IMR-90 (cell line): ENCODE results near the gene POTEG. TPM values are rescaled to one million over a fixed set of nuclear protein-coding genes. Genes with fewer than 3 reads are reported as not detected.
"Not testable (repeated sequence)": the region's sequence is repeated elsewhere in the genome, so short reads cannot be mapped to it uniquely, and the experiment has no call there.

Source experiments
- ATAC-seq: fragments of 200-7000 bp; cut with Tn5 transposase; 2 replicates; pipeline ENCODE4 v1.9.1; 2020; ENCODE audit warnings: low read depth, mild to moderate bottlenecking, moderate library complexity
- BruUV-seq: library from RNA; stranded (reverse); fragments of 400-500 nt; replicated peaks from 2 replicates; lab custom pipeline; 2021; lab: Mats Ljungman, UMichigan
- CTCF ChIA-PET: fragments of 300-600 bp; formaldehyde crosslinking; extraction: SDS; loops from one replicate; lab custom pipeline; 2021; ENCODE audit warnings: antibody characterized with exemption; lab: Yijun Ruan, JAX
- POLR2A ChIA-PET: fragments of 300-600 bp; sonication (Branson Sonifier 250); formaldehyde crosslinking; loops from one replicate; lab custom pipeline; 2022; ENCODE audit warnings: antibody characterized with exemption; ENCODE audit not compliant: unreplicated experiment; lab: Charles Lee
- DNase-seq: peaks from one replicate; pipeline ENCODE4 v3.0.0; 2013
- H2AFZ ChIP-seq: replicated peaks from 2 replicates; pipeline ENCODE3; 2013; ENCODE audit warnings: low read length, mild to moderate bottlenecking; ENCODE audit not compliant: poor library complexity
- H2AK5ac ChIP-seq: 2 replicates; pipeline ENCODE4 v1.6.1; 2013; ENCODE audit warnings: low read depth, low read length, inconsistent platforms
- H2AK9ac ChIP-seq: replicated peaks from 2 replicates; pipeline ENCODE3; 2013; ENCODE audit warnings: mild to moderate bottlenecking, low read depth, low read length, moderate library complexity; ENCODE audit not compliant: poor library complexity
- H2BK120ac ChIP-seq: 2 replicates; pipeline ENCODE4 v1.6.1; 2013; ENCODE audit warnings: low read depth, low read length, inconsistent platforms
- H2BK15ac ChIP-seq: 3 replicates; pipeline ENCODE4 v1.6.1; 2013; ENCODE audit warnings: low read depth, low read length, inconsistent platforms
- H2BK20ac ChIP-seq: 2 replicates; pipeline ENCODE4 v1.6.1; 2013; ENCODE audit warnings: low read depth, mild to moderate bottlenecking, inconsistent platforms, low read length, moderate library complexity
- H2BK5ac ChIP-seq: 2 replicates; pipeline ENCODE4 v1.6.1; 2013; ENCODE audit warnings: mild to moderate bottlenecking, low read depth, low read length, inconsistent platforms; ENCODE audit not compliant: poor library complexity, severe bottlenecking
- H3K14ac ChIP-seq: replicated peaks from 2 replicates; pipeline ENCODE4 v1.6.1; 2013; ENCODE audit warnings: low read depth, low read length, inconsistent platforms
- H3K18ac ChIP-seq: 2 replicates; pipeline ENCODE4 v1.6.1; 2013; ENCODE audit warnings: low read depth, low read length, control low read depth
- H3K23ac ChIP-seq: 2 replicates; pipeline ENCODE4 v1.6.1; 2013; ENCODE audit warnings: low read depth, low read length, inconsistent platforms
- H3K27ac ChIP-seq: 2 replicates; pipeline ENCODE4 v1.5.1; 2013; ENCODE audit warnings: mild to moderate bottlenecking, control low read depth, low read length; ENCODE audit not compliant: insufficient read depth
- H3K27me3 ChIP-seq: 2 replicates; pipeline ENCODE4 v1.6.1; 2013; ENCODE audit warnings: low read length; ENCODE audit not compliant: control insufficient read depth, insufficient read depth
- H3K36me3 ChIP-seq: 2 replicates; pipeline ENCODE4 v1.6.1; 2013; ENCODE audit warnings: low read length, mixed read lengths; ENCODE audit not compliant: control insufficient read depth, insufficient read depth
- H3K4ac ChIP-seq: 2 replicates; pipeline ENCODE4 v1.6.1; 2013; ENCODE audit warnings: low read depth, low read length, inconsistent platforms
- H3K4me1 ChIP-seq: 2 replicates; pipeline ENCODE4 v1.6.1; 2013; ENCODE audit warnings: low read length, mixed read lengths; ENCODE audit not compliant: control insufficient read depth, insufficient read depth
- H3K4me2 ChIP-seq: 2 replicates; pipeline ENCODE4 v1.6.1; 2013; ENCODE audit warnings: low read depth, mild to moderate bottlenecking, control low read depth, low read length, moderate library complexity
- H3K4me3 ChIP-seq: 2 replicates; pipeline ENCODE4 v1.5.1; 2013; ENCODE audit warnings: low read depth, mild to moderate bottlenecking, control low read depth, low read length, moderate library complexity; ENCODE audit not compliant: insufficient read depth
- H3K56ac ChIP-seq: 2 replicates; pipeline ENCODE4 v1.6.1; 2013; ENCODE audit warnings: low read length, inconsistent platforms; ENCODE audit not compliant: insufficient read depth; ENCODE audit errors: extremely low read depth
- H3K79me1 ChIP-seq, 2 experiments: 2 replicates each; pipeline ENCODE4 v1.6.1; 2013; ENCODE audit warnings: low read length in 2 of 2, inconsistent platforms in 1 of 2, low read depth in 1 of 2
- H3K9ac ChIP-seq: 2 replicates; pipeline ENCODE4 v1.6.1; 2013; ENCODE audit warnings: low read depth, low read length, control low read depth
- H3K9me1 ChIP-seq: 2 replicates; pipeline ENCODE4 v1.6.1; 2013; ENCODE audit warnings: low read length, inconsistent platforms; ENCODE audit not compliant: insufficient read depth
- H3K9me3 ChIP-seq: 2 replicates; pipeline ENCODE4 v1.6.1; 2013; ENCODE audit warnings: low read length; ENCODE audit not compliant: control insufficient read depth, insufficient read depth
- H4K20me1 ChIP-seq: 2 replicates; pipeline ENCODE4 v1.6.1; 2013; ENCODE audit warnings: low read length, inconsistent platforms; ENCODE audit not compliant: insufficient read depth
- H4K5ac ChIP-seq: 2 replicates; pipeline ENCODE4 v1.6.1; 2013; ENCODE audit warnings: mild to moderate bottlenecking, low read depth, low read length, control low read depth
- H4K8ac ChIP-seq, 2 experiments: 2 replicates each; pipeline ENCODE4 v1.6.1; 2013; ENCODE audit warnings: low read depth in 2 of 2, low read length in 2 of 2, control low read depth in 1 of 2, inconsistent platforms in 1 of 2
- H4K91ac ChIP-seq: 2 replicates; pipeline ENCODE4 v1.6.1; 2013; ENCODE audit warnings: low read depth, low read length, inconsistent platforms; ENCODE audit not compliant: insufficient read depth
- WGBS, 2 experiments: methylation state at CpG; one replicate each; pipeline versions ENCODE4 v1.1.5 to v1.1.7; 2013; ENCODE audit warnings: missing lambda C conversion rate in 2 of 2; ENCODE audit not compliant: insufficient read length in 1 of 2; ENCODE audit errors: extremely low coverage in 2 of 2; 5-methylcytosine and 5-hydroxymethylcytosine counted together
- dilution Hi-C: fragments of 300-500 bp; cut with HindIII; formaldehyde crosslinking; loops from one replicate; pipeline ENCODE4 v1.14.3; 2018; ENCODE audit warnings: low sequenced_read_pairs; ENCODE audit not compliant: unreplicated experiment
- in situ Hi-C: fragments of 300-500 bp; cut with MboI; formaldehyde crosslinking; loops from 3 replicates; pipeline ENCODE4 v1.14.3; 2019; ENCODE audit warnings: low sequenced_read_pairs, inconsistent platforms, mixed read lengths
- intact Hi-C: fragments of 100-400 bp; cut with micrococcal nuclease; formaldehyde crosslinking; loops from 2 replicates; pipeline ENCODE4 v1.10.0; 2022
- polyA plus RNA-seq, 3 experiments: library from polyadenylated mRNA; depleted of rRNA; stranded (reverse); fragments of >200 nt; gene quantifications; 2 replicates each; pipeline ENCODE4 v1.2.3, GENCODE V29; 2012; ENCODE audit warnings: low replicate concordance in 1 of 3
- total RNA-seq: library from RNA; depleted of rRNA; stranded (reverse); fragments of >200 nt; gene quantifications from 2 replicates; pipeline ENCODE4 v1.2.3, GENCODE V29; 2012

The POTEG gene
- total and polyA plus RNA-seq, 2 of the 4 experiments (the other 2 are of a cell fraction) = not detected

GRCh38 chr14:19481421-19481820 lies 47.3 kb upstream of the POTEG start:
- H3K27me3 ChIP-seq, DNase-seq, H3K4me3 ChIP-seq, BruUV-seq, intact Hi-C loops, H3K56ac ChIP-seq, H2BK120ac ChIP-seq, H4K5ac ChIP-seq, H3K36me3 ChIP-seq, H3K18ac ChIP-seq, H3K14ac ChIP-seq, H2AK9ac ChIP-seq, H4K20me1 ChIP-seq, dilution Hi-C loops, H4K8ac ChIP-seq, CTCF ChIA-PET, POLR2A ChIA-PET, H2BK20ac ChIP-seq, H3K4me1 ChIP-seq, H3K23ac ChIP-seq, H3K4ac ChIP-seq, H3K79me1 ChIP-seq, H2BK5ac ChIP-seq, H4K91ac ChIP-seq, H2AFZ ChIP-seq, in situ Hi-C loops, H2AK5ac ChIP-seq, H3K4me2 ChIP-seq, H3K9me1 ChIP-seq, H3K9me3 ChIP-seq, ATAC-seq, H2BK15ac ChIP-seq, H3K9ac ChIP-seq, H3K27ac ChIP-seq: not testable (repeated sequence)
- WGBS, 2 experiments = no CpG with 5 or more reads among the region's 16 CpGs

GRCh38 chr14:19480491-19480890 lies 46.4 kb upstream of the POTEG start:
- dilution Hi-C loops, intact Hi-C loops, H2AK9ac ChIP-seq, H2BK20ac ChIP-seq, DNase-seq, POLR2A ChIA-PET, H4K91ac ChIP-seq, H3K9me1 ChIP-seq, H3K4me2 ChIP-seq, H2AK5ac ChIP-seq, H3K36me3 ChIP-seq, H3K14ac ChIP-seq, H4K8ac ChIP-seq, H2AFZ ChIP-seq, H4K20me1 ChIP-seq, H3K23ac ChIP-seq, H2BK5ac ChIP-seq, H4K5ac ChIP-seq, ATAC-seq, H2BK120ac ChIP-seq, CTCF ChIA-PET, H2BK15ac ChIP-seq, BruUV-seq, H3K56ac ChIP-seq, H3K18ac ChIP-seq, in situ Hi-C loops, H3K4me1 ChIP-seq, H3K27me3 ChIP-seq, H3K9me3 ChIP-seq, H3K79me1 ChIP-seq, H3K27ac ChIP-seq, H3K4me3 ChIP-seq, H3K4ac ChIP-seq, H3K9ac ChIP-seq: not testable (repeated sequence)
- no CpG with 5 or more reads among the region's 5 CpGs for WGBS, 2 experiments
